H1 (cell line): Measurements from ENCODE around the gene C2CD5. TPM values are rescaled to one million over a fixed set of nuclear protein-coding genes. Genes with fewer than 3 reads are reported as not detected.

Source experiments
- CTCF ChIA-PET: fragments of 300-600 bp; sonication (Branson Sonifier 250); formaldehyde crosslinking; loops from one replicate; lab custom pipeline; 2021; ENCODE audit not compliant: partially characterized antibody; lab: Charles Lee
- POLR2A ChIA-PET: fragments of 300-600 bp; sonication (Branson Sonifier 250); formaldehyde crosslinking; loops from one replicate; lab custom pipeline; 2021; ENCODE audit warnings: inconsistent platforms; ENCODE audit not compliant: partially characterized antibody; lab: Charles Lee
- DNase-seq, 2 experiments: peaks; one replicate each; pipeline versions ENCODE4 v3.0.0 to v3.0.0-alpha.2; 2010 to 2022; ENCODE audit warnings: low spot score in 2 of 2, low read depth in 1 of 2, mixed read lengths in 1 of 2
- FAIRE-seq: peaks from 2 replicates; lab custom pipeline; 2011; peaks lifted over from hg19 to GRCh38; lab: Jason Lieb, UNC
- H2AFZ ChIP-seq: 2 replicates; pipeline ENCODE4 v1.8.1; 2012; ENCODE audit warnings: low read length, inconsistent platforms
- H2AK5ac ChIP-seq: 2 replicates; pipeline ENCODE4 v1.6.1; 2013; ENCODE audit warnings: low read depth, low read length
- H2BK120ac ChIP-seq: replicated peaks from 2 replicates; pipeline ENCODE3; 2013; ENCODE audit warnings: low read depth, low read length, inconsistent platforms
- H2BK12ac ChIP-seq: 2 replicates; pipeline ENCODE4 v1.6.1; 2013; ENCODE audit warnings: low read depth, low read length
- H2BK15ac ChIP-seq: 2 replicates; pipeline ENCODE4 v1.6.1; 2013; ENCODE audit warnings: low read length
- H2BK20ac ChIP-seq: 2 replicates; pipeline ENCODE4 v1.6.1; 2013; ENCODE audit warnings: low read length
- H2BK5ac ChIP-seq: 2 replicates; pipeline ENCODE4 v1.6.1; 2013; ENCODE audit warnings: low read depth, low read length
- H3K14ac ChIP-seq: 2 replicates; pipeline ENCODE4 v1.6.1; 2013; ENCODE audit warnings: inconsistent platforms; ENCODE audit not compliant: insufficient read length
- H3K18ac ChIP-seq: 2 replicates; pipeline ENCODE4 v1.6.1; 2013; ENCODE audit warnings: low read length; ENCODE audit errors: extremely low read depth
- H3K23ac ChIP-seq: 2 replicates; pipeline ENCODE4 v1.6.1; 2013; ENCODE audit warnings: inconsistent platforms; ENCODE audit not compliant: insufficient read length
- H3K23me2 ChIP-seq: 2 replicates; pipeline ENCODE4 v1.6.1; 2013; ENCODE audit warnings: low read depth, low read length
- H3K27ac ChIP-seq: 2 replicates; pipeline ENCODE4 v1.6.1; 2011; ENCODE audit warnings: low read depth, low read length, inconsistent platforms
- H3K27me3 ChIP-seq, 4 experiments: replicated peaks in 1 of 4; 1 replicate in 1 of 4; 2 replicates in 3 of 4; pipeline versions ENCODE4 v1.6.1 to v1.8.1; 2011 to 2013; ENCODE audit warnings: low read length in 3 of 4, mild to moderate bottlenecking in 3 of 4, inconsistent platforms in 2 of 4, mixed read lengths in 2 of 4, moderate library complexity in 1 of 4; ENCODE audit not compliant: control insufficient read depth in 3 of 4, insufficient read depth in 3 of 4; ENCODE audit errors: extremely low read depth in 1 of 4
- H3K36me3 ChIP-seq, 4 experiments: 2 replicates each; pipeline versions ENCODE4 v1.6.1 to v1.8.1; 2011 to 2013; ENCODE audit warnings: mild to moderate bottlenecking in 4 of 4, low read length in 3 of 4, moderate library complexity in 2 of 4, control low read depth in 1 of 4, inconsistent platforms in 1 of 4; ENCODE audit not compliant: insufficient read depth in 4 of 4, control insufficient read depth in 2 of 4
- H3K4ac ChIP-seq: replicated peaks from 2 replicates; pipeline ENCODE3; 2013; ENCODE audit warnings: low read length, low read depth, mixed read lengths, inconsistent platforms; ENCODE audit not compliant: insufficient read length
- H3K4me1 ChIP-seq, 4 experiments: replicated peaks in 1 of 4; 1 replicate in 1 of 4; 2 replicates in 3 of 4; pipeline versions ENCODE4 v1.6.1 to v1.8.1; 2011 to 2013; ENCODE audit warnings: low read length in 3 of 4, inconsistent platforms in 2 of 4, mixed read lengths in 1 of 4; ENCODE audit not compliant: insufficient read depth in 4 of 4, control insufficient read depth in 3 of 4
- H3K4me2 ChIP-seq, 2 experiments: 2 replicates each; pipeline versions ENCODE4 v1.6.1 to v1.8.1; 2011 to 2013; ENCODE audit warnings: low read depth in 2 of 2, low read length in 2 of 2, control low read depth in 1 of 2, inconsistent platforms in 1 of 2, mild to moderate bottlenecking in 1 of 2; ENCODE audit not compliant: insufficient read depth in 1 of 2
- H3K4me3 ChIP-seq, 4 experiments: fragments of 200-600, 300-600 bp in 1 of 4; sonication (generic), shearing (Covaris generic), sonication (Bioruptor Twin) in 1 of 4; 2 replicates each; pipeline versions ENCODE4 v1.5.1 to v1.8.1; 2011 to 2016; ENCODE audit warnings: low read length in 4 of 4, low read depth in 3 of 4, control low read depth in 2 of 4, inconsistent platforms in 2 of 4, mild to moderate bottlenecking in 2 of 4, mixed read lengths in 1 of 4, moderate library complexity in 1 of 4; ENCODE audit not compliant: insufficient read depth in 2 of 4; ENCODE audit errors: extremely low read depth in 1 of 4
- H3K56ac ChIP-seq: replicated peaks from 2 replicates; pipeline ENCODE3; 2013; ENCODE audit warnings: low read depth, mild to moderate bottlenecking, mixed read lengths, low read length, inconsistent platforms; ENCODE audit not compliant: insufficient read length
- H3K79me1 ChIP-seq: 2 replicates; pipeline ENCODE4 v1.6.1; 2013; ENCODE audit warnings: low read depth, low read length, control low read depth
- H3K79me2 ChIP-seq, 2 experiments: 2 replicates each; pipeline versions ENCODE4 v1.6.1 to v1.8.1; 2012 to 2013; ENCODE audit warnings: low read length in 2 of 2, mild to moderate bottlenecking in 2 of 2, inconsistent platforms in 1 of 2; ENCODE audit not compliant: insufficient read depth in 2 of 2, control insufficient read depth in 1 of 2
- H3K9ac ChIP-seq, 4 experiments: replicated peaks in 1 of 4; 1 replicate in 1 of 4; 2 replicates in 3 of 4; pipeline versions ENCODE4 v1.6.1 to v1.8.1; 2011 to 2013; ENCODE audit warnings: low read depth in 3 of 4, low read length in 3 of 4, control low read depth in 2 of 4, mild to moderate bottlenecking in 2 of 4, moderate library complexity in 2 of 4, inconsistent platforms in 1 of 4; ENCODE audit errors: extremely low read depth in 1 of 4
- H3K9me3 ChIP-seq, 2 experiments: 2 replicates each; pipeline versions ENCODE4 v1.6.1 to v1.8.1; 2012 to 2013; ENCODE audit warnings: mild to moderate bottlenecking in 2 of 2, moderate library complexity in 2 of 2, control low read depth in 1 of 2, inconsistent platforms in 1 of 2, low read depth in 1 of 2, low read length in 1 of 2, mixed read lengths in 1 of 2; ENCODE audit not compliant: insufficient read depth in 2 of 2
- H4K20me1 ChIP-seq, 2 experiments: replicated peaks in 1 of 2; 2 replicates each; pipeline versions ENCODE3 to v1.8.1; 2011 to 2013; ENCODE audit warnings: inconsistent platforms in 2 of 2, low read length in 2 of 2, mild to moderate bottlenecking in 1 of 2; ENCODE audit not compliant: insufficient read depth in 2 of 2, control insufficient read depth in 1 of 2
- H4K5ac ChIP-seq: 2 replicates; pipeline ENCODE4 v1.6.1; 2013; ENCODE audit warnings: low read length, low read depth, mixed read lengths, inconsistent platforms; ENCODE audit not compliant: insufficient read length
- H4K8ac ChIP-seq: 2 replicates; pipeline ENCODE4 v1.8.0; 2013; ENCODE audit warnings: mild to moderate bottlenecking, moderate library complexity, low read length, inconsistent platforms; ENCODE audit not compliant: insufficient read depth; ENCODE audit errors: extremely low read depth
- H4K91ac ChIP-seq: replicated peaks from 2 replicates; pipeline ENCODE3; 2013; ENCODE audit warnings: low read length, mixed read lengths, inconsistent platforms; ENCODE audit not compliant: insufficient read length
- CHD1 ChIP-seq: IDR thresholded peaks from 2 replicates; pipeline ENCODE4 v1.6.1; 2012; ENCODE audit warnings: low read depth, low read length, improper control_type of control experiment
- EP300 ChIP-seq, 2 experiments: IDR thresholded peaks; 1 replicate in 1 of 2; 2 replicates in 1 of 2; pipeline ENCODE4 v1.6.1; 2011 to 2012; ENCODE audit warnings: low read depth in 2 of 2, low read length in 2 of 2, mild to moderate bottlenecking in 2 of 2, borderline replicate concordance in 1 of 2, inconsistent platforms in 1 of 2, moderate library complexity in 1 of 2
- RFX5 ChIP-seq: IDR thresholded peaks from 2 replicates; pipeline ENCODE4 v1.6.1; 2011; ENCODE audit warnings: low read depth, low read length, improper control_type of control experiment, borderline replicate concordance
- TBP ChIP-seq: IDR thresholded peaks from 2 replicates; pipeline ENCODE4 v1.6.1; 2011; ENCODE audit warnings: low read depth, low read length, improper control_type of control experiment
- USF2 ChIP-seq: IDR thresholded peaks from 2 replicates; pipeline ENCODE4 v1.6.1; 2011; ENCODE audit warnings: low read length, improper control_type of control experiment
- WGBS, 2 experiments: shearing (Covaris generic) in 1 of 2; methylation state at CpG; one replicate each; pipeline versions ENCODE4 v1.1.6 to v1.1.7; 2013 to 2015; ENCODE audit warnings: low lambda C conversion rate in 2 of 2, mixed read lengths in 2 of 2, inconsistent platforms in 1 of 2, low coverage in 1 of 2, missing lambda C conversion rate in 1 of 2; ENCODE audit not compliant: insufficient replicate concordance in 2 of 2, insufficient coverage in 1 of 2, insufficient read length in 1 of 2; ENCODE audit errors: extremely low coverage in 1 of 2, missing lambda C conversion rate in 1 of 2; 5-methylcytosine and 5-hydroxymethylcytosine counted together
- polyA plus RNA-seq, 7 experiments: library from polyadenylated mRNA; depleted of rRNA in 3 of 7; stranded (reverse) in 5 of 7; unstranded in 2 of 7; fragments of >200 nt in 5 of 7; fragments of 200-250 nt in 2 of 7; gene quantifications; 1 replicate in 5 of 7; 2 replicates in 1 of 7; 4 replicates in 1 of 7; pipeline versions ENCODE4 v1.2.1 to v1.2.3, GENCODE V29; 2011 to 2013; ENCODE audit warnings: missing spikeins in 2 of 7, mixed read lengths in 2 of 7
- total RNA-seq: library from RNA; stranded (reverse); fragmentation: NEBNext Ultra II Directional; extraction: Animal tissue kit (Norgen Biotek cat#: 25700); gene quantifications from 2 replicates; pipeline ENCODE4 v1.2.1, GENCODE V29; 2021

The C2CD5 gene
- total and polyA plus RNA-seq, 2 of the 8 experiments (the other 6 are each of a cell fraction or from before 2014, with no cell fraction given) = 21.9 to 45.9 TPM

DNA sequence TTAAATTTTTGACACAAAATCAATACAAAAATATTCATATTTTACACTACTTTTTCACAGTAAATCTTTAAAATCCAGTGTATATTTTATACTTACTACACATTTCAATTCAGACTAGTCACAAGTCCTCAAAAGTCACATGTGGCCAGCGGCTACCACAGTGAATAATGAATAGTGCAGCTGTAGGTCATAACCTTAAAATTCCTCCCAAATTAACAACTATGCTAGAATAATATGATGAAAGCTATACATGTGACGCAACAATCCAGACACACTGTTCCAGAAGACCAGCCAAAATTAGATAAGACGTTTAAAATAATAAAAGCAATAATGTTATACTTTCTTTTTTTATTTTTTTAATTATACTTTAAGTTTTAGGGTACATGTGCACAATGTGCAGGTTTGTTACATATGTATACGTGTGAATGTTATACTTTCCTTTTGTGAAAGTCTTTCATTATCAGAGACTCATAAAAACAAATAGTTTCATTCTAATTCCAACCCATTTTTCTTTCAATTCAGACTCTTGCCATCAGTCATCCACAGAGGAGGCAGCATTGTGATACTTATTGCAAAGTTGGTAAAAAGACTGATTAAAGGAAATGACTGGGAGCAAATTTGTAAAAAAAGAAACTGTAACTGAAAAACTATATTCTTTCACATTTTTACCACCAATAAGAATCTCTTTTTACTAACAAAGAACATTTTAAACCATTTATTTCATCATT, 67.0 kb downstream of the C2CD5 start:
- H2BK5ac ChIP-seq = no peak overlapping the region
- H3K36me3 ChIP-seq = peaks cover 0 to 12% (median 3%) of the 10 kb centered on the region in 4 experiments; a peak in 5 of 8 replicates
- H3K27me3 ChIP-seq = no peaks in the 10 kb centered on the region
- H3K14ac ChIP-seq = no peak overlapping the region
- H2BK12ac ChIP-seq = no peak overlapping the region
- H3K4me2 ChIP-seq = no peak overlapping the region
- TF ChIP-seq USF2 = no peak
- TF ChIP-seq TBP = no peak
- no peak for TF ChIP-seq CHD1
- TF ChIP-seq RFX5 = no peak
- TF ChIP-seq EP300 (IDR thresholded peaks at IDR 0.05; ENCODE audit: borderline replicate concordance in 1 of 2, low read depth in 2 of 2, low read length in 2 of 2) = no peak
- FAIRE-seq = no peak
- no peak overlapping the region for H4K8ac ChIP-seq
- POLR2A ChIA-PET = interaction anchor here (0.5 kb wide), 1 partner anchor 182 kb away, joined by 3 read pairs; no protein-coding TSS in a partner anchor
- no peak overlapping the region for H2BK20ac ChIP-seq
- no peak overlapping the region for H3K27ac ChIP-seq
- H2BK15ac ChIP-seq = no peak overlapping the region
- H4K91ac ChIP-seq = no peak overlapping the region
- no peaks in the 10 kb centered on the region for H3K9me3 ChIP-seq
- H3K79me1 ChIP-seq = no peaks in the 10 kb centered on the region
- no peak overlapping the region for H3K56ac ChIP-seq
- H4K5ac ChIP-seq = no peak overlapping the region
- H3K18ac ChIP-seq = no peak overlapping the region
- H2AK5ac ChIP-seq = no peak overlapping the region
- H3K4me1 ChIP-seq = no peaks in the 10 kb centered on the region
- H3K23ac ChIP-seq = no peak overlapping the region
- H3K9ac ChIP-seq = no peak overlapping the region
- H3K79me2 ChIP-seq = no peaks in the 10 kb centered on the region
- no peaks in the 10 kb centered on the region for H4K20me1 ChIP-seq
- H3K4ac ChIP-seq = no peak overlapping the region
- no peak overlapping the region for H2AFZ ChIP-seq
- DNase-seq = no peak
- H3K23me2 ChIP-seq = no peaks in the 10 kb centered on the region; the same call in 1 of the 2 replicates
- CTCF ChIA-PET = interaction anchor here (2.2 kb wide), 1 partner anchor 18 kb away, joined by 6 read pairs; no protein-coding TSS in a partner anchor
- H2BK120ac ChIP-seq = no peak overlapping the region
- H3K4me3 ChIP-seq = no peak overlapping the region
- 88% methylated on average over 4 of the region's 4 CpGs; no CpG with 5 or more reads in 1 of the 2 experiments for WGBS, 2 experiments
